ENCODE measurements around the gene SLC39A3. TPM values are rescaled to one million over a fixed set of nuclear protein-coding genes. Genes with fewer than 3 reads are reported as not detected.

Gene SLC39A3
- 28.6 and 55.3 TPM in 2 replicates for total RNA-seq (2014; rRNA removed; shearing (Covaris generic); ENCODE audit: low replicate concordance)

- Histone ChIP-seq H3K4me3 (ENCODE audit: low read length) (peak within 1 kb of the TSS; percentile 85), H4K20me1 (ENCODE audit: insufficient read depth, low read depth, low read length) (peaks cover 7% of the 10 kb centered on the region; the same call in 1 of the 2 replicates), H2AFZ (ENCODE audit: low read length) (peak within 1 kb of the TSS; percentile 99), H3K27me3 (ENCODE audit: low read length) (no peaks in the 10 kb centered on the region), H3K27ac (ENCODE audit: low read length) (no peak within 1 kb of the TSS), H3K9me3 (ENCODE audit: low read length) (no peaks in the 10 kb centered on the region), H3K9me2 (replicated peaks; ENCODE audit: insufficient read depth, low read length) (no peaks in the 10 kb centered on the region), H3K4me1 (ENCODE audit: low read length) (peaks cover 10% of the 10 kb centered on the region), H3K9ac (ENCODE audit: low read length) (peak within 1 kb of the TSS; percentile 77), H3K79me2 (ENCODE audit: low read length) (peaks cover 16% of the 10 kb centered on the region), H3K36me3 (ENCODE audit: insufficient read depth, low read length) (peaks cover 10% of the 10 kb centered on the region), H3K4me2 (ENCODE audit: low read depth, low read length, poor library complexity, severe bottlenecking) (peak within 1 kb of the TSS; percentile 68)
- DNase-seq, result peak; percentile 99
These were observed at the start of gene SLC39A3 for GRCh38 chr19:2739602-2740313. SLC39A3 (minus strand) TSS chr19:2740017; CDS start chr19:2737257, 2,760 bp downstream.

GRCh38 chr19:2788237-2788636 lies 48.4 kb upstream of the SLC39A3 start:
- Histone ChIP-seq H3K27me3 (ENCODE audit: low read length) (no peaks in the 10 kb centered on the region), H3K36me3 (ENCODE audit: insufficient read depth, low read length) (peaks cover 40% of the 10 kb centered on the region), H3K4me1 (ENCODE audit: low read length) (peaks cover 87% of the 10 kb centered on the region), H3K4me3 (ENCODE audit: low read length) (peak overlapping the region; percentile 62; the same call in 1 of the 2 replicates), H3K4me2 (ENCODE audit: low read depth, low read length, poor library complexity, severe bottlenecking) (peak overlapping the region; percentile 83), H2AFZ (ENCODE audit: low read length) (no peak overlapping the region), H4K20me1 (ENCODE audit: insufficient read depth, low read depth, low read length) (peaks cover 17% of the 10 kb centered on the region; the same call in 1 of the 2 replicates), H3K79me2 (ENCODE audit: low read length) (peaks cover 71% of the 10 kb centered on the region), H3K27ac (ENCODE audit: low read length) (peak overlapping the region; percentile 95), H3K9ac (ENCODE audit: low read length) (0 out of 2 replicates have a peak overlapping the region, but pooled peaks have one; percentile 59), H3K9me3 (ENCODE audit: low read length) (no peaks in the 10 kb centered on the region), H3K9me2 (replicated peaks; ENCODE audit: insufficient read depth, low read length) (no peaks in the 10 kb centered on the region)
- no peak for DNase-seq

GRCh38 chr19:2787115-2787514 lies 47.3 kb upstream of the SLC39A3 start:
- peaks cover 22% of the 10 kb centered on the region; the same call in 1 of the 2 replicates for H4K20me1 ChIP-seq (ENCODE audit: insufficient read depth, low read depth, low read length)
- no peaks in the 10 kb centered on the region for H3K27me3 ChIP-seq (ENCODE audit: low read length)
- H3K79me2 ChIP-seq (ENCODE audit: low read length), result peaks cover 74% of the 10 kb centered on the region
- peaks cover 79% of the 10 kb centered on the region for H3K4me1 ChIP-seq (ENCODE audit: low read length)
- peak overlapping the region; percentile 62 for H3K4me3 ChIP-seq (ENCODE audit: low read length)
- no peak for DNase-seq
- H3K4me2 ChIP-seq (ENCODE audit: low read depth, low read length, poor library complexity, severe bottlenecking), result peak overlapping the region; percentile 83
- H3K9me2 ChIP-seq (replicated peaks; ENCODE audit: insufficient read depth, low read length), result no peaks in the 10 kb centered on the region
- peak overlapping the region; percentile 59 for H3K9ac ChIP-seq (ENCODE audit: low read length)
- H3K36me3 ChIP-seq (ENCODE audit: insufficient read depth, low read length), result peaks cover 33% of the 10 kb centered on the region
- H3K9me3 ChIP-seq (ENCODE audit: low read length), result no peaks in the 10 kb centered on the region
- no peak overlapping the region for H2AFZ ChIP-seq (ENCODE audit: low read length)
- peak overlapping the region; percentile 95 for H3K27ac ChIP-seq (ENCODE audit: low read length)

GRCh38 chr19:2785244-2785997 lies 45.6 kb upstream of the SLC39A3 start, which contains the start of gene THOP1:
THOP1 (plus strand) TSS chr19:2785503; CDS start chr19:2785663, 160 bp downstream.
- Histone ChIP-seq H3K4me1 (ENCODE audit: low read length) (peaks cover 79% of the 10 kb centered on the region), H3K9me3 (ENCODE audit: low read length) (no peaks in the 10 kb centered on the region)

GRCh38 chr19:2783781-2784145 lies 43.9 kb upstream of the SLC39A3 start:
- Histone ChIP-seq H3K9me2 (replicated peaks; ENCODE audit: insufficient read depth, low read length) (no peaks in the 10 kb centered on the region), H3K4me2 (ENCODE audit: low read depth, low read length, poor library complexity, severe bottlenecking) (peak overlapping the region; percentile 55), H3K4me3 (ENCODE audit: low read length) (peak overlapping the region; percentile 87; the same call in 1 of the 2 replicates), H4K20me1 (ENCODE audit: insufficient read depth, low read depth, low read length) (peaks cover 36% of the 10 kb centered on the region), H3K27ac (ENCODE audit: low read length) (peak overlapping the region; percentile 42), H3K9ac (ENCODE audit: low read length) (peak overlapping the region; percentile 44), H3K27me3 (ENCODE audit: low read length) (no peaks in the 10 kb centered on the region), H3K36me3 (ENCODE audit: insufficient read depth, low read length) (peaks cover 17% of the 10 kb centered on the region; the same call in 1 of the 2 replicates), H3K79me2 (ENCODE audit: low read length) (peaks cover 75% of the 10 kb centered on the region), H3K9me3 (ENCODE audit: low read length) (no peaks in the 10 kb centered on the region), H2AFZ (ENCODE audit: low read length) (peak overlapping the region; percentile 19), H3K4me1 (ENCODE audit: low read length) (peaks cover 70% of the 10 kb centered on the region)
- no peak for DNase-seq

More at GRCh38 chr19:2785244-2785997, 45.6 kb upstream of the SLC39A3 start, which contains the start of gene THOP1:
- Histone ChIP-seq H3K9me2 (replicated peaks; ENCODE audit: insufficient read depth, low read length) (no peaks in the 10 kb centered on the region), H3K36me3 (ENCODE audit: insufficient read depth, low read length) (peaks cover 18% of the 10 kb centered on the region; the same call in 1 of the 2 replicates), H3K79me2 (ENCODE audit: low read length) (peaks cover 74% of the 10 kb centered on the region), H3K4me2 (ENCODE audit: low read depth, low read length, poor library complexity, severe bottlenecking) (peak within 1 kb of the TSS; percentile 83), H3K27me3 (ENCODE audit: low read length) (no peaks in the 10 kb centered on the region), H4K20me1 (ENCODE audit: insufficient read depth, low read depth, low read length) (peaks cover 33% of the 10 kb centered on the region), H3K27ac (ENCODE audit: low read length) (peak within 1 kb of the TSS; percentile 95), H3K4me3 (ENCODE audit: low read length) (peak within 1 kb of the TSS; percentile 98), H2AFZ (ENCODE audit: low read length) (no peak within 1 kb of the TSS), H3K9ac (ENCODE audit: low read length) (peak within 1 kb of the TSS; percentile 98)
- DNase-seq, result peak; percentile 100

GRCh38 chr19:2782936-2783780 lies 43.3 kb upstream of the SLC39A3 start, which contains the start of gene SGTA:
SGTA (minus strand) TSS chr19:2783273; CDS start chr19:2769068, 14,205 bp downstream.
- Histone ChIP-seq H3K36me3 (ENCODE audit: insufficient read depth, low read length) (peaks cover 17% of the 10 kb centered on the region; the same call in 1 of the 2 replicates), H3K4me2 (ENCODE audit: low read depth, low read length, poor library complexity, severe bottlenecking) (peak within 1 kb of the TSS; percentile 85), H3K9me2 (replicated peaks; ENCODE audit: insufficient read depth, low read length) (no peaks in the 10 kb centered on the region), H3K27me3 (ENCODE audit: low read length) (no peaks in the 10 kb centered on the region), H4K20me1 (ENCODE audit: insufficient read depth, low read depth, low read length) (peaks cover 41% of the 10 kb centered on the region), H3K9me3 (ENCODE audit: low read length) (no peaks in the 10 kb centered on the region), H3K79me2 (ENCODE audit: low read length) (peaks cover 78% of the 10 kb centered on the region), H2AFZ (ENCODE audit: low read length) (peak within 1 kb of the TSS; percentile 19), H3K27ac (ENCODE audit: low read length) (peak within 1 kb of the TSS; percentile 43), H3K4me3 (ENCODE audit: low read length) (peak within 1 kb of the TSS; percentile 87), H3K9ac (ENCODE audit: low read length) (peak within 1 kb of the TSS; percentile 90), H3K4me1 (ENCODE audit: low read length) (peaks cover 68% of the 10 kb centered on the region)
- DNase-seq, result peak; percentile 99

- H3K9ac ChIP-seq (ENCODE audit: low read length), result peak overlapping the region; percentile 90
- no peaks in the 10 kb centered on the region for H3K27me3 ChIP-seq (ENCODE audit: low read length)
- H3K4me3 ChIP-seq (ENCODE audit: low read length), result peak overlapping the region; percentile 87
- H3K27ac ChIP-seq (ENCODE audit: low read length), result peak overlapping the region; percentile 43
- H3K9me2 ChIP-seq (replicated peaks; ENCODE audit: insufficient read depth, low read length), result no peaks in the 10 kb centered on the region
- no peaks in the 10 kb centered on the region for H3K9me3 ChIP-seq (ENCODE audit: low read length)
- H3K4me1 ChIP-seq (ENCODE audit: low read length), result peaks cover 61% of the 10 kb centered on the region
- peaks cover 78% of the 10 kb centered on the region for H3K79me2 ChIP-seq (ENCODE audit: low read length)
- H2AFZ ChIP-seq (ENCODE audit: low read length), result no peak overlapping the region
- DNase-seq, result no peak
- peaks cover 12% of the 10 kb centered on the region; the same call in 1 of the 2 replicates for H3K36me3 ChIP-seq (ENCODE audit: insufficient read depth, low read length)
- peaks cover 39% of the 10 kb centered on the region for H4K20me1 ChIP-seq (ENCODE audit: insufficient read depth, low read depth, low read length)
- peak overlapping the region; percentile 85 for H3K4me2 ChIP-seq (ENCODE audit: low read depth, low read length, poor library complexity, severe bottlenecking)
These were observed 42.6 kb upstream of the SLC39A3 start for GRCh38 chr19:2782329-2782935.

Measured in Karpas-422 (cell line).